Stimulated activated CD4-positive, alpha-beta T cell treated with anti-CD3 and anti-CD28 coated beads, Interleukin-12 subunit alpha, Interleukin-12 subunit beta, amount 100 ng/mL, for 4 hours (primary cell): ENCODE measurements around the gene TENT5C.

Experiments used
- DNase-seq: peaks from one replicate; pipeline ENCODE4 v3.0.0-alpha.2; 2020

The TENT5C gene

DNA sequence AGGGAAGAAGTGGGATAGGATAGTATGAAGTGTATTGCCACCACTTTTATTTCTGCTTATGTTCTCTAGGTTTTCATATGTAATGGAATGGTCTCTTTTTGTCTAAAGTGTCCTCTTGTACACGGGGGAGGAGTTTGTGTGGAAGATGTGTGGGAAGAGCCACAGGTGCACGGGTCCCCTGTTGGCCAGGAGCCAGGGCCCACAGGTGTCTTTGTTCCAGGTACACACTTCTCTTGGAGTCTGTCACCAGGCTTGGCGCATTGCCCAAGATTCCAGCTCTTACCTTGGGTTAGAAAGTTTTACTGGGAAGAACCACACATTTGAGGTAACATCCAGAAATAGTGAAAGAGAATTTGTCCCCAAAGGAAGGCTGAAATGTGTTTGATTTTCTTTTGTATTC, 10.5 kb downstream of the TENT5C start:
- no peak for DNase-seq

DNA sequence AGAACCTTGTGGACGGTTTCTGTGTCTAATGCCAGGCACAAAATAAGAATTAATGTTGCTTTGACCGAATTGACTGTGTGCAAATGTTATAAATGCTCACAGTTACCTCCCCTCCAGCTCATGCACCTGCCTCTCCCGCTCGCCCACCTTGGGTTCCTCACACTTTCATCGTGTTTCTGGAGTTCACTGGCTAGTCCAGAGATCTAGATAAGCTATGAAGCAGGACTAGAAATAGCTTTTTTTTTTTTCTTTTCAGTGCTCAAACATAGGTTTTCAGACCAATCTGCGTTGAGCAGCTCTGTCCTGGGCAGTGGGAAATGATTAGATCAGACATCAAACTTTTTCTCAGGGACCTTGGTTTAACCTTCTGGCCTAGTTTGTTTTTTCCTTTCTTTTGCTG, 11.1 kb downstream of the TENT5C start:
- no peak for DNase-seq

- no peak for DNase-seq
Observed at GRCh38 chr1:117618450-117619122, 12.7 kb downstream of the TENT5C start.

- no peak for DNase-seq
Observed at GRCh38 chr1:117620440-117620839, 14.6 kb downstream of the TENT5C start.

GRCh38 chr1:117621316-117621715, 15.5 kb downstream of the TENT5C start:
- DNase-seq = no peak

GRCh38 chr1:117622726-117623125, 16.9 kb downstream of the TENT5C start:
- no peak for DNase-seq

DNA sequence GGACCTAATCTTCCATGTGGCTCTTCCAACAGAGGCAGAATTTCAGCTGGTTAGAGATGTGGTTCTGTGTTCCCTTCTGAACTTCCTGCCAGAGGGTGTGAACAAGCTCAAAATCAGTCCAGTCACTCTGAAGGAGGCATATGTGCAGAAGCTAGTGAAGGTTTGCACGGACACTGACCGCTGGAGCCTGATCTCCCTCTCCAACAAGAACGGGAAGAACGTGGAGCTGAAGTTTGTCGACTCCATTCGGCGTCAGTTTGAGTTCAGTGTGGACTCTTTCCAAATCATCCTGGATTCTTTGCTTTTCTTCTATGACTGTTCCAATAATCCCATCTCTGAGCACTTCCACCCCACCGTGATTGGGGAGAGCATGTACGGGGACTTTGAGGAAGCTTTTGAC, 17.3 kb downstream of the TENT5C start:
- DNase-seq = no peak

DNA sequence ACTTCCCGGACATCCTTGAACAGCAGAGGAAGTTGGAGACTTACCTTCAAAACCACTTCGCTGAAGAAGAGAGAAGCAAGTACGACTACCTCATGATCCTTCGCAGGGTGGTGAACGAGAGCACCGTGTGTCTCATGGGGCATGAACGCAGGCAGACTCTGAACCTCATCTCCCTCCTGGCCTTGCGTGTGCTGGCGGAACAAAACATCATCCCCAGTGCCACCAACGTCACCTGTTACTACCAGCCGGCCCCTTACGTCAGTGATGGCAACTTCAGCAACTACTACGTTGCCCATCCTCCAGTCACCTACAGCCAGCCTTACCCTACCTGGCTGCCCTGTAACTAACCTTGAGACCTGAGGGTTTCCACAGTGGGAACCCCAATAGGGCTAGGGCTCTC, 17.9 kb downstream of the TENT5C start:
- no peak for DNase-seq

DNA sequence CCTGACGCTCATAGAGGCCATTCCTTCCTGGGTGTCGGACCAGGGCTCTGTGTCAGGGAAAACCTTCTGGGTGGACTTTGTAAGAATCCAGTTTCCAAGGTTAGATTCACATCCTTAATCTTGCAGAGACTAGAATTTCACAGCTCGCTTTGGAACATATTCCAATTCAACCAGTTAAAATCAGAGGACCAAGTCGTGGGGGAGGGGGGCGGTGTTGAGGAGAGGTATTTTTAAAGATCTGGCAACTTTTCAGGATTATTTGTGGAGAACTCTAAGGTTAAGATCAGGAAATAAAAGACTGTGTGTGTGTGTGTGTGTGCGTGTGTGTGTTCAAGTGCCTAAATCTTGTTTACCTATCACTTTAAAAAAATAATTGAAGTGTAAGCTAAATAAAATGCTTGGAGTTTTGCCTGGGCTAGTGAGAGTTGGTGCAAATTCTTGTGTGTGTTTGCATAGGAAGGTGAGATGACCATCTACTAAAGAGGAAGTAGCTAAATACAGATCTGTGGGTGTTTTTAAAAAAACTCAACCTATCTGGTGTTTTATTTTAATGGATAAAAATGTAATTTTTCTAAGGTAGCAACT, 21.8 kb downstream of the TENT5C start:
- DNase-seq = no peak

DNA sequence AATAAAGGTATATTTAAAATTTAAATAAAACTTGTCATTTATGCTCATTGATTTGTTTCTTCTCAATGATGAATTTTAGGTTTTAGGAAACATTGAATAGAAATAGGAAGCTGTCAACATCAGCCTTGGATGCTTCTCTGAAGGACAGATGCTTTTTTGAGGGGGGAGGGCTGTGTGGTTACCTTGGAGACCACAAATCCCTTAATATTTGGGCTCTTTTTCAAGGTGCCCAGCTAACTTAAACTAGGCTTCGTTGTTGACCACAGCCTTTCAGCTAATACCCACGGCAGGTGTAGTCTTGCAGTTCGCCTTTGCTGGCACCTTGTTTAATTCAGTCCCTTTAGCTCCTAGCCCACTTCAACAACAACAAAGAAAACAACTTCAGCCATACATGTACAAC, 22.5 kb downstream of the TENT5C start:
- no peak for DNase-seq

DNA sequence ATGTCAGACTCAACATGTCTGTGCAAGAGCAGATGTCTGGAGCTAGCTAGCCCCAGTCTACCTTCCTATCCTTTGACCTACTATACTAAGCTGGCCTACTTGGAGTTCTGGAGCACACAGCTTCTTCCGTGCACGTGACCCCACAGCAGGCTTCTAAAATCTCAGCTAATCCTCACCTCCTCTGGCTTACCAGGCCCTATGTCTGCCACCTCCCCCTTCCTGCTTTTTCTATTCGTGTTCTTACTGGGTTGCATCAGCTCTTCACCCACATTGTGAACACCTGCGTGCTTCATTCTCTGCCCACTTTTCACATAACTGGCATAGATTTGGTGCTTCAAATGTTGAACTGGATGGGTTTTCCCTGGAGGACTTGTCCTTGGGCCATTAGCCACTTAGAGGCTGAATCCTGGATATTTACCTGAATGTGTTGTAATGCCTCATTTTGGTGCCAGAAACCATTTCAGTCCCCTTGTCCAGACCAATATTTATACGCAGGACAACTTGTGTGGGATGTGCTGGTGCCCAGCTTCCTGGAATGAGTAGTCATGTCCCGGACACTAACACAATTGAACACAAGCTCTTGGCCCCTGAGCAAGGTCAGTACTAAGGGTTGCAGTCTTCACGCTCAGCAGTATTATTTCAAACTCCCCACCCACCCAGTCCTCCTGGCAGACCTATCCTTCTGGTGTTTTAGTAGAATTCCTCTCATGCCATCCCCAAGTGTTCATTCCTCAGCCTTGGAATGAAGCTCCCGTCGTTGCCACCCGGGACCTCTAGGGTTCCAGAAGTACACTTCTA, 24.0 kb downstream of the TENT5C start:
- DNase-seq = no peak

DNA sequence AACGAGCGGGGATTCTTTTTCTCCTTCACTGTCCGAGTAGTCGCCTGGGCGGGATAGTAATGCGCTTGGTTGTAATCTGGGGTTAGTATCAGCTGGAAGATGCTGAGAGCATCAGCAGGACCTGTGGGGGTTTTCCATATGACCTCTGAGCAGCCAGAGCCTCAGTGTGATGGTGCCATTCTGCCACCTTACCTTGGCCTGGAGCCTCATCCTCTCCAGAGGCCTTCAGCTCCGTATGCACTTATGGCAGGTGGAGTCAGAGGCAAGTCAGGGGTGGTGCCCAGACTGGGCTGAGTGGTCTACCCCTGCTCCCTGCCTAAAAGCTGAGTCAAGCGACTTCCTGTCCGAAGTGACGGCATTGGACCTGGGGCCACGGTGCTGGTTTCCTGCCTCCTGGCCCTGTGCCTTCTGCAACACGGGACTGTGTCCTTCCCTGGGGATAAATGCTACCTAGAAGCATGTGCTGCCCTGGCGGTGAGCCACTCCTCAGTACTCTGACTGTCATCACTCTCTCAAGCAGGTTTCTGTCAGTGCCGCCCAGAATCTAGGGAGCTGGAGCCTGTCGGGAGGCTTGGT, 24.7 kb downstream of the TENT5C start:
- no peak for DNase-seq

GRCh38 chr1:117631359-117632160, 25.7 kb downstream of the TENT5C start:
- no peak for DNase-seq

GRCh38 chr1:117632269-117633067, 26.6 kb downstream of the TENT5C start:
- DNase-seq = no peak

- DNase-seq = no peak
Observed at GRCh38 chr1:117633068-117633345, 27.2 kb downstream of the TENT5C start.

- no peak for DNase-seq
Observed at GRCh38 chr1:117633423-117633822, 27.6 kb downstream of the TENT5C start.

DNA sequence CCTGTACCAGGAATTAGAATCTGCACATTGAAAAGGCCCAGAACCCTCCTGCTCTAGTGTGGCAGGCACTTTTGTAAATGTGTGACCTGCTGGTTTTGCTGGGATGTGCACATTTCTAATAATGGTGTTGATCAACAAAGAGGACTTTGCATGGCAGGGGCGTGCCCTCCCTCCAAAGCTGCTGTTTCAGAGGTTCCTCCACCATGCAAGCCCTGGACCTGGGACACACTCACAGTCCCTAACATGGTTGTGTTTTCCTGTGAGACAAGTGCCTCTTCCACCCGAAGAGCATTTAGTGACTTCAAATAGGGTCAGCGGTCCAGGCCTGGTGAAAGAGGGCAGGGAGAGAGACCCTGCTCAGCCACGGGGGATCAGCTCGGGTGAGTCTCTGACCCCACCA, 28.1 kb downstream of the TENT5C start:
- no peak for DNase-seq

DNA sequence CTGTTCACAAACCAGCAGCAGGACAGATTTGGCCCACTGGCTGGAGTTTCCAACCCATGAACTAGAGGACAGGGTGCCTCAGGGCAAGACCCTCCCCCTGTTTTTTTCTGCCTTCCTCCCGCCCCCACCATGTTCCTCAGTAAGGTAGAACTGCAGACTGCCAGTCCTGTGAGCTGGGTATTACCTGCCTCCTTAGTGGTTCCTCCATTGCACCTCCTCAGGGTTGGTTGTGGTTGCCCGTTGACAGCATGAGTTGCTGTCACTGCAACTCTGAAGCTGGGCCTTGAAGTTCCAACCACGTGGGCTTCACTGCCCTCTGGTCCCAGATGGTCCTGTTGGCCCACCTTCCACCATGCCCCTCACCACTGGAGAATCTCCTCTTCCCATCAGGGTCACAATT, 28.8 kb downstream of the TENT5C start:
- DNase-seq = no peak

DNA sequence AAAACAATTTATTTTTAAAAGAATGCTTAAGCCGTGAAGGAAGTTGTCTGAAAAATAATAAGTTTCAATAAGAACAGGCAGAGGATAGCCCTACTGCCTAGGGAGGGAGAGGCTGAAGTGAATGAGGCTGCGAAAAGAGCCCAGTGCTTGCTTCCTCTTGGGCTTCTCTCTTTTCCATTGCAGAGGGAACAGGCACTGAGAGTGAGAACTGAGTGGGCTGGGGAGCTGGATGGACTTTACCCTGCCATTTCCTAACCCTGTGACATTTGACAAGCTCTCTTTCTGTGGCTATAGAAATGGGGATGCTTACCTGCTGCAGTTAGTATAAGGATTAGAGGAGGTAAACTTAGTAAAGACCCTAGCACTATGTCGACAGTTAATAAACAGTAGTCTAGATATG, 30.0 kb downstream of the TENT5C start:
- no peak for DNase-seq

GRCh38 chr1:117636637-117637425, 31.0 kb downstream of the TENT5C start:
- DNase-seq = no peak

- DNase-seq = no peak
Observed at GRCh38 chr1:117638141-117638540, 32.3 kb downstream of the TENT5C start.

- no peak for DNase-seq
Observed at GRCh38 chr1:117638759-117639158, 32.9 kb downstream of the TENT5C start.
